ENCODE measurements around the gene ZNF687.

DNA sequence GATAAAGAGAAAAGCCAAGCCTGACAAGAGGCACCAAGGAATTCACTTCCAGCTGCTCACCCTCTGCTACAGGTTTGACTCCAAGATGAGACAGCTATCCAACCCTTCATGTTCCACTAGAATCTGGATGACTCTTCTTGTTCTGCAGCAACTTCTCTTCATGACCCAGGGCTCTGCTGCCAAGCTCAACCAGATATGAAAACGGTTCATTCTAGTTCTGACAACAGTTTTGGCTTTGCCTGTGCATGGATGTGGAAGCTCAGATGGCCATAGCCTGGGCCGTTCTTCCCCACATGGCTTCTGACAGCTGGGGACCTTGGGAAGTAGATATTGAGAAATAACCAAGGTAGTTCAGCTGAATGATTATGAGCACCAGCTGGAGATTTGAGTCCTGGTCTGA is 31.4 kb downstream of the ZNF687 start:
- TF ChIP-seq, protein P1, sequence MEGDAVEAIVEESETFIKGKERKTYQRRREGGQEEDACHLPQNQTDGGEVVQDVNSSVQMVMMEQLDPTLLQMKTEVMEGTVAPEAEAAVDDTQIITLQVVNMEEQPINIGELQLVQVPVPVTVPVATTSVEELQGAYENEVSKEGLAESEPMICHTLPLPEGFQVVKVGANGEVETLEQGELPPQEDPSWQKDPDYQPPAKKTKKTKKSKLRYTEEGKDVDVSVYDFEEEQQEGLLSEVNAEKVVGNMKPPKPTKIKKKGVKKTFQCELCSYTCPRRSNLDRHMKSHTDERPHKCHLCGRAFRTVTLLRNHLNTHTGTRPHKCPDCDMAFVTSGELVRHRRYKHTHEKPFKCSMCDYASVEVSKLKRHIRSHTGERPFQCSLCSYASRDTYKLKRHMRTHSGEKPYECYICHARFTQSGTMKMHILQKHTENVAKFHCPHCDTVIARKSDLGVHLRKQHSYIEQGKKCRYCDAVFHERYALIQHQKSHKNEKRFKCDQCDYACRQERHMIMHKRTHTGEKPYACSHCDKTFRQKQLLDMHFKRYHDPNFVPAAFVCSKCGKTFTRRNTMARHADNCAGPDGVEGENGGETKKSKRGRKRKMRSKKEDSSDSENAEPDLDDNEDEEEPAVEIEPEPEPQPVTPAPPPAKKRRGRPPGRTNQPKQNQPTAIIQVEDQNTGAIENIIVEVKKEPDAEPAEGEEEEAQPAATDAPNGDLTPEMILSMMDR (IDR thresholded peaks at IDR 0.05; ENCODE audit: borderline replicate concordance, extremely low read depth, low read length, poor library complexity, severe bottlenecking): no peak
- no peak for TF ChIP-seq EZH2 (IDR thresholded peaks at IDR 0.05; ENCODE audit: borderline replicate concordance, low read depth, low read length, severe bottlenecking)
